Raji (cell line): ENCODE measurements around the gene PFDN6.
A peak's percentile ranks its signal among the peaks of the same experiment; 100 is the strongest.

Source experiments
- POLR2A ChIP-seq: IDR thresholded peaks from 2 replicates; pipeline ENCODE4 v1.6.1; 2011; ENCODE audit warnings: low read depth, low read length, control low read depth; ENCODE audit not compliant: insufficient read depth

The PFDN6 gene

GRCh38 chr6:33271468-33272274 lies 17.7 kb upstream of the PFDN6 start, which contains the start of the genes RPS18 and VPS52:
RPS18 (plus strand) TSS chr6:33272075; CDS start chr6:33272120, 45 bp downstream.
VPS52 (minus strand) TSS chr6:33271876; CDS start chr6:33271675, 201 bp downstream.
- peak; percentile 98 for TF ChIP-seq POLR2A

- TF ChIP-seq POLR2A, result no peak
Measured at GRCh38 chr6:33272275-33273128, 16.9 kb upstream of the PFDN6 start.

GRCh38 chr6:33273129-33273923 lies 16.1 kb upstream of the PFDN6 start:
- no peak for TF ChIP-seq POLR2A

GRCh38 chr6:33273924-33274902 lies 15.2 kb upstream of the PFDN6 start:
- TF ChIP-seq POLR2A, result peak; percentile 18; the same call in 1 of the 2 replicates

GRCh38 chr6:33276581-33276863 lies 12.9 kb upstream of the PFDN6 start:
- no peak for TF ChIP-seq POLR2A

- TF ChIP-seq POLR2A, result peak; percentile 74
Measured at GRCh38 chr6:33276864-33277662, 12.3 kb upstream of the PFDN6 start, which contains the start of gene B3GALT4. B3GALT4 (plus strand) TSS chr6:33277123; CDS start chr6:33277420, 297 bp downstream.

- no peak for TF ChIP-seq POLR2A
Measured at GRCh38 chr6:33277663-33278391, 11.6 kb upstream of the PFDN6 start.

GRCh38 chr6:33278392-33278741 lies 11.0 kb upstream of the PFDN6 start:
- TF ChIP-seq POLR2A, result no peak

- TF ChIP-seq POLR2A, result no peak
Measured at GRCh38 chr6:33278810-33279209, 10.6 kb upstream of the PFDN6 start.

GRCh38 chr6:33279257-33279695 lies 10.1 kb upstream of the PFDN6 start:
- TF ChIP-seq POLR2A, result no peak

GRCh38 chr6:33279971-33280511 lies 9.4 kb upstream of the PFDN6 start:
- no peak for TF ChIP-seq POLR2A

GRCh38 chr6:33280539-33280938 lies 8.9 kb upstream of the PFDN6 start:
- TF ChIP-seq POLR2A, result no peak
